Uterus (tissue), 2 donors: ENCODE data around the gene CACNA1E.

ENCODE experiments used
- POLR2A ChIP-seq, 2 donors: fragments of 450-650 bp; IDR thresholded peaks; one replicate each; pipeline ENCODE4 v1.6.1; 2016; ENCODE audit warnings: antibody characterized with exemption in 2 of 2, mild to moderate bottlenecking in 1 of 2, moderate library complexity in 1 of 2
- TF ChIP-seq, protein P1 (sequence below), 4 experiments: fragments of 200-600 bp in 2 of 4; fragments of 450-650 bp in 2 of 4; sonication (generic) in 2 of 4; IDR thresholded peaks; one replicate each; pipeline ENCODE4 v1.5.1; 2016 to 2019; ENCODE audit warnings: antibody characterized with exemption in 4 of 4, mild to moderate bottlenecking in 2 of 4, moderate library complexity in 1 of 4

DNA sequence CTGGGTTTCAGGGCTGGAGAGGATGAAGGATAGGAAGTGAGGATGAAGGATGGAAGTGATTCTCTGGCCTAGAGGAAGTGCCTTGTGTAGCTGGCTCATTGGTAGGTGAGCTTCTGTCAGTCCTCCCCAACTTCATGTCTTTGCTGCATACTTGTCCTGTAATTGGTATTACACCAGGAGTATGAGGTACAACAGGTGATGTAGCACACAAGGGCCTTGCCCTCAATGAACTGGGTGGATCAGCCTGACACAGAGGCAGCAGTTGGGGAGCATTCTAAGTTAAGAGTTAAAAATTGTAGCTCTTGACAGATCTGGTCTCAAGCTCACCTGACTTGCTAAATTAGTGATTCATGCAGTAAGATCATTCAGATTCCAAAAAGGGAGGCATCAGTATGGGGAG, 37.9 kb upstream of the CACNA1E start:
- TF ChIP-seq, protein P1, sequence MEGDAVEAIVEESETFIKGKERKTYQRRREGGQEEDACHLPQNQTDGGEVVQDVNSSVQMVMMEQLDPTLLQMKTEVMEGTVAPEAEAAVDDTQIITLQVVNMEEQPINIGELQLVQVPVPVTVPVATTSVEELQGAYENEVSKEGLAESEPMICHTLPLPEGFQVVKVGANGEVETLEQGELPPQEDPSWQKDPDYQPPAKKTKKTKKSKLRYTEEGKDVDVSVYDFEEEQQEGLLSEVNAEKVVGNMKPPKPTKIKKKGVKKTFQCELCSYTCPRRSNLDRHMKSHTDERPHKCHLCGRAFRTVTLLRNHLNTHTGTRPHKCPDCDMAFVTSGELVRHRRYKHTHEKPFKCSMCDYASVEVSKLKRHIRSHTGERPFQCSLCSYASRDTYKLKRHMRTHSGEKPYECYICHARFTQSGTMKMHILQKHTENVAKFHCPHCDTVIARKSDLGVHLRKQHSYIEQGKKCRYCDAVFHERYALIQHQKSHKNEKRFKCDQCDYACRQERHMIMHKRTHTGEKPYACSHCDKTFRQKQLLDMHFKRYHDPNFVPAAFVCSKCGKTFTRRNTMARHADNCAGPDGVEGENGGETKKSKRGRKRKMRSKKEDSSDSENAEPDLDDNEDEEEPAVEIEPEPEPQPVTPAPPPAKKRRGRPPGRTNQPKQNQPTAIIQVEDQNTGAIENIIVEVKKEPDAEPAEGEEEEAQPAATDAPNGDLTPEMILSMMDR (IDR thresholded peaks at IDR 0.05): no peak
- no peak for TF ChIP-seq POLR2A (IDR thresholded peaks at IDR 0.05)
